Gastrocnemius medialis (tissue), 4 donors: ENCODE measurements around the gene CERS6.

ENCODE experiments used
- CTCF ChIP-seq, 5 experiments: fragments of 450-650 bp in 3 of 5; fragments of 200-600 bp in 2 of 5; sonication (generic) in 2 of 5; IDR thresholded peaks in 4 of 5; conservative IDR thresholded peaks in 1 of 5; 1 replicate in 4 of 5; 2 replicates in 1 of 5; pipeline ENCODE4 v1.5.1; 2016 to 2019; ENCODE audit warnings: antibody characterized with exemption in 5 of 5, mild to moderate bottlenecking in 3 of 5, moderate library complexity in 3 of 5
- POLR2A ChIP-seq, 2 donors: fragments of 450-650 bp; IDR thresholded peaks; one replicate each; pipeline ENCODE4 v1.6.1; 2017; ENCODE audit warnings: antibody characterized with exemption in 2 of 2, mild to moderate bottlenecking in 2 of 2, moderate library complexity in 2 of 2

GRCh38 chr2:168514692-168515091 lies 58.6 kb downstream of the CERS6 start:
- no peak for TF ChIP-seq CTCF (IDR thresholded peaks at IDR 0.05 in 4 of 5, conservative IDR thresholded peaks at IDR 0.05 in 1 of 5)
- TF ChIP-seq POLR2A (IDR thresholded peaks at IDR 0.05) = no peak
